GM12891 (cell line): ENCODE results near the gene RSPH9.

ENCODE experiments used
- DNase-seq: peaks from one replicate; pipeline ENCODE4 v3.0.0; 2011; ENCODE audit warnings: low spot score; ENCODE audit not compliant: insufficient read length
- FAIRE-seq: peaks from 2 replicates; lab custom pipeline; 2011; peaks lifted over from hg19 to GRCh38; lab: Jason Lieb, UNC
- PAX5 ChIP-seq: IDR thresholded peaks from 2 replicates; pipeline ENCODE4 v1.6.1; 2011; ENCODE audit warnings: low read length, moderate library complexity, mild to moderate bottlenecking; ENCODE audit not compliant: insufficient read depth, severe bottlenecking
- POLR2A ChIP-seq: IDR thresholded peaks from 2 replicates; pipeline ENCODE4 v1.6.1; 2011; ENCODE audit warnings: low read depth, low read length, control low read depth
- POLR2AphosphoS5 ChIP-seq: IDR thresholded peaks from 2 replicates; pipeline ENCODE4 v1.6.1; 2011; ENCODE audit warnings: low read depth, low read length, control low read depth
- POU2F2 ChIP-seq: IDR thresholded peaks from 2 replicates; pipeline ENCODE4 v1.6.1; 2011; ENCODE audit warnings: low read depth, mild to moderate bottlenecking, control low read depth, low read length, moderate library complexity
- SPI1 ChIP-seq: IDR thresholded peaks from 2 replicates; pipeline ENCODE4 v1.6.1; 2011; ENCODE audit warnings: low read depth, low read length, control low read depth
- TAF1 ChIP-seq: IDR thresholded peaks from 2 replicates; pipeline ENCODE4 v1.6.1; 2011; ENCODE audit warnings: low read depth, low read length, control low read depth

The RSPH9 gene

DNA sequence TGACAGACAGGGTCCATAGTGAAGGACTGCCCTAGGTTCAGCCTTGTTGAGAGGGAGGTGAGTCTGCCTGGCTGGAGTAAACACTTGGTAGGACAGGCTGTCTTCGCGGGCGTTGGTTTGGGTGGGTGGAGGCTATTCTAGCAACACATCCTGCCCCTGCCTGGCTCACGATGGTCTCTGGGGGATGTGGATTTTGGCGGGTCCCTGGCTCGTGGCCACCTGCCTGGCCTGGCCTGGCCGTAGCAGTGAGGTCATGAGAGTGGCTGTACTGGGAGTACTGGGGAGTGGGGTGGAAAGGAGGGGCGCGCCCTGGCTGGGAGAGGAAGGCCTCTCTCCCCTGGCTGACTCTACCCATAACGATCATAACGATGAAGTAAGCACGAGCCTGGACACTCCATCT is 73.0 kb downstream of the RSPH9 start:
- TF ChIP-seq POU2F2 (no peak), TAF1 (no peak), POLR2A (no peak), POLR2AphosphoS5 (no peak), PAX5 (no peak), SPI1 (no peak)
- no peak for FAIRE-seq
- DNase-seq, result no peak

GRCh38 chr6:43718387-43719105 is 73.7 kb downstream of the RSPH9 start:
- FAIRE-seq (no peak), DNase-seq (no peak)
- TF ChIP-seq TAF1 (no peak), POLR2A (no peak), POU2F2 (no peak), SPI1 (no peak), POLR2AphosphoS5 (no peak), PAX5 (no peak)

DNA sequence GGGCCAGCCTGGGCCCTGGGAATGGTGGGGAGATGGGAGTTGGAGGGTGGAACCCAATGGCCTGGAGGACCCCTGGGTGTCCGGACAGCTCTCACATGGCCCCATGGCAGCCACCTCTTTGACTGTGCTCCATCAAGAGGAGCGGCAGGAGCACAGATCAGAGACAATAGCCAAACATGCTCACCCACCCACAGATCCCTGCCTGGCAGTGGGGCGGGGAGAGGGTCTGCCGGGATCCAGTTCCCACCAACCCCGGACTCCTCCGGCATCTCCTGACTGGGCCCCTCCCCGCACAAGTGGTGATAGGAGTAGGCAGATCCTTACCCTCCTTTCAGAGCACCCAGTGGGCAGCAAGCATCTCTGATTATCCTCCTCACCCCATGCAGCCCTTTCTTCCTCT is 74.7 kb downstream of the RSPH9 start:
- TF ChIP-seq POU2F2, result no peak
- no peak for TF ChIP-seq PAX5
- TF ChIP-seq TAF1, result no peak
- TF ChIP-seq POLR2A, result no peak
- TF ChIP-seq POLR2AphosphoS5, result no peak
- no peak for TF ChIP-seq SPI1
- DNase-seq (no peak), FAIRE-seq (no peak)

GRCh38 chr6:43720999-43721398 is 76.2 kb downstream of the RSPH9 start:
- FAIRE-seq (no peak), DNase-seq (no peak)
- TF ChIP-seq POU2F2, result no peak
- no peak for TF ChIP-seq SPI1
